Trophoblast cell (in vitro differentiated cells and primary cell): ENCODE measurements around the gene COPZ2.
A peak's percentile ranks its signal among the peaks of the same experiment; 100 is the strongest.

Experiments
- DNase-seq, 2 donors: peaks; one replicate each; pipeline ENCODE4 v3.0.0-alpha.2; 2016
- H2AFZ ChIP-seq: 2 replicates; pipeline ENCODE4 v1.6.1; 2013; ENCODE audit warnings: low read length, moderate library complexity, mild to moderate bottlenecking; ENCODE audit not compliant: insufficient read depth, poor library complexity
- H2AK5ac ChIP-seq: 2 replicates; pipeline ENCODE4 v1.6.1; 2013; ENCODE audit warnings: mild to moderate bottlenecking, low read length
- H2BK120ac ChIP-seq: 2 replicates; pipeline ENCODE4 v1.6.1; 2013; ENCODE audit warnings: low read length, mild to moderate bottlenecking, moderate library complexity; ENCODE audit not compliant: insufficient read depth, poor library complexity
- H2BK12ac ChIP-seq: 2 replicates; pipeline ENCODE4 v1.6.1; 2013; ENCODE audit warnings: mild to moderate bottlenecking, low read length, moderate library complexity
- H2BK5ac ChIP-seq: 2 replicates; pipeline ENCODE4 v1.6.1; 2013; ENCODE audit warnings: low read length, low read depth, moderate library complexity, mild to moderate bottlenecking; ENCODE audit not compliant: poor library complexity
- H3K14ac ChIP-seq: 2 replicates; pipeline ENCODE4 v1.6.1; 2013; ENCODE audit warnings: mild to moderate bottlenecking, low read length
- H3K18ac ChIP-seq: 2 replicates; pipeline ENCODE4 v1.6.1; 2013; ENCODE audit warnings: mild to moderate bottlenecking, low read length
- H3K23ac ChIP-seq: 2 replicates; pipeline ENCODE4 v1.6.1; 2013; ENCODE audit warnings: low read length
- H3K27ac ChIP-seq: 2 replicates; pipeline ENCODE4 v1.5.1; 2013; ENCODE audit warnings: low read depth, mild to moderate bottlenecking, inconsistent platforms, low read length, moderate library complexity
- H3K27me3 ChIP-seq: 2 replicates; pipeline ENCODE4 v1.6.1; 2013; ENCODE audit warnings: inconsistent platforms, mild to moderate bottlenecking, low read length, moderate library complexity; ENCODE audit not compliant: insufficient read depth
- H3K36me3 ChIP-seq, 2 experiments: 1 replicate in 1 of 2; 2 replicates in 1 of 2; pipeline ENCODE4 v1.6.1; 2013; ENCODE audit warnings: low read length in 2 of 2, mild to moderate bottlenecking in 2 of 2, moderate library complexity in 1 of 2; ENCODE audit not compliant: insufficient read depth in 2 of 2, control insufficient read depth in 1 of 2
- H3K4ac ChIP-seq: 2 replicates; pipeline ENCODE4 v1.6.1; 2013; ENCODE audit warnings: low read depth, mild to moderate bottlenecking, low read length, moderate library complexity
- H3K4me1 ChIP-seq, 2 experiments: 1 replicate in 1 of 2; 2 replicates in 1 of 2; pipeline ENCODE4 v1.6.1; 2013; ENCODE audit warnings: low read length in 2 of 2, mild to moderate bottlenecking in 2 of 2, moderate library complexity in 1 of 2; ENCODE audit not compliant: insufficient read depth in 2 of 2, control insufficient read depth in 1 of 2
- H3K4me2 ChIP-seq: 2 replicates; pipeline ENCODE4 v1.6.1; 2013; ENCODE audit warnings: inconsistent platforms, mild to moderate bottlenecking, low read length, moderate library complexity
- H3K4me3 ChIP-seq: 2 replicates; pipeline ENCODE4 v1.5.1; 2013; ENCODE audit warnings: mild to moderate bottlenecking, low read depth, low read length, inconsistent platforms
- H3K79me1 ChIP-seq: one replicate; pipeline ENCODE4 v1.6.1; 2013; ENCODE audit warnings: low read length
- H3K79me2 ChIP-seq: 2 replicates; pipeline ENCODE4 v1.6.1; 2013; ENCODE audit warnings: low read length, mild to moderate bottlenecking; ENCODE audit not compliant: control insufficient read depth, insufficient read depth, poor library complexity
- H3K9ac ChIP-seq: 2 replicates; pipeline ENCODE4 v1.6.1; 2013; ENCODE audit warnings: mild to moderate bottlenecking, low read length
- H3K9me3 ChIP-seq: 2 replicates; pipeline ENCODE4 v1.6.1; 2013; ENCODE audit warnings: low read depth, mild to moderate bottlenecking, control low read depth, inconsistent platforms, low read length; ENCODE audit not compliant: insufficient read depth
- H4K12ac ChIP-seq: 2 replicates; pipeline ENCODE4 v1.6.1; 2013; ENCODE audit warnings: low read depth, mild to moderate bottlenecking, low read length, moderate library complexity
- H4K8ac ChIP-seq: 2 replicates; pipeline ENCODE4 v1.6.1; 2013; ENCODE audit warnings: low read depth, mild to moderate bottlenecking, low read length, moderate library complexity
- H4K91ac ChIP-seq: one replicate; pipeline ENCODE4 v1.6.1; 2013; ENCODE audit warnings: low read depth, mild to moderate bottlenecking, low read length, moderate library complexity
- WGBS: extraction: QIAGEN DNeasy Blood & Tissue Kit; methylation state at CpG from one replicate; pipeline ENCODE4 v1.1.7; 2013; ENCODE audit warnings: missing lambda C conversion rate; ENCODE audit not compliant: insufficient read length, insufficient coverage; ENCODE audit errors: extremely low coverage; 5-methylcytosine and 5-hydroxymethylcytosine counted together

The COPZ2 gene

GRCh38 chr17:48053758-48054237, 16.2 kb upstream of the COPZ2 start:
- H3K18ac ChIP-seq = peak overlapping the region; percentile 30
- peak overlapping the region; percentile 17 for H2BK12ac ChIP-seq
- H3K79me1 ChIP-seq = peaks cover 8% of the 10 kb centered on the region
- no peak overlapping the region for H3K9ac ChIP-seq
- H3K36me3 ChIP-seq = peaks cover 46 to 64% of the 10 kb centered on the region in 2 experiments
- H2AK5ac ChIP-seq = peak overlapping the region; percentile 6
- H3K4ac ChIP-seq = peak overlapping the region; percentile 19
- no peak for DNase-seq
- no peak overlapping the region for H4K91ac ChIP-seq
- no peak overlapping the region for H4K12ac ChIP-seq
- no peak overlapping the region for H2AFZ ChIP-seq
- peak overlapping the region; percentile 8 for H4K8ac ChIP-seq
- no peak overlapping the region for H3K4me3 ChIP-seq
- H3K27ac ChIP-seq = peak overlapping the region; percentile 52
- H3K27me3 ChIP-seq = no peaks in the 10 kb centered on the region
- H2BK120ac ChIP-seq = peak overlapping the region; percentile 6
- H3K14ac ChIP-seq = no peak overlapping the region
- peak overlapping the region; percentile 7 for H2BK5ac ChIP-seq
- H3K79me2 ChIP-seq = peaks cover 9% of the 10 kb centered on the region
- H3K23ac ChIP-seq = no peak overlapping the region
- no peaks in the 10 kb centered on the region for H3K9me3 ChIP-seq
- peak overlapping the region; percentile 79 for H3K4me2 ChIP-seq
- H3K4me1 ChIP-seq = peaks cover 27 to 37% of the 10 kb centered on the region in 2 experiments
- no CpG with 5 or more reads among the region's 6 CpGs for WGBS

- H2BK5ac ChIP-seq = peak overlapping the region; percentile 6
- H3K4me2 ChIP-seq = no peak overlapping the region
- no peak overlapping the region for H3K4me3 ChIP-seq
- no peak overlapping the region for H4K12ac ChIP-seq
- H3K23ac ChIP-seq = no peak overlapping the region
- H3K9me3 ChIP-seq = no peaks in the 10 kb centered on the region
- no peak overlapping the region for H3K18ac ChIP-seq
- peak overlapping the region; percentile 6 for H2AK5ac ChIP-seq
- H2BK12ac ChIP-seq = peak overlapping the region; percentile 16
- H4K8ac ChIP-seq = no peak overlapping the region
- no peak overlapping the region for H3K9ac ChIP-seq
- peaks cover 40 to 58% of the 10 kb centered on the region in 2 experiments for H3K36me3 ChIP-seq
- no peak overlapping the region for H2AFZ ChIP-seq
- peak overlapping the region; percentile 19 for H3K4ac ChIP-seq
- H3K4me1 ChIP-seq = peaks cover 27 to 37% of the 10 kb centered on the region in 2 experiments
- H3K79me2 ChIP-seq = peaks cover 12% of the 10 kb centered on the region
- no peak overlapping the region for H4K91ac ChIP-seq
- no peak overlapping the region for H3K14ac ChIP-seq
- no peak for DNase-seq
- no peaks in the 10 kb centered on the region for H3K27me3 ChIP-seq
- no CpG with 5 or more reads among the region's 5 CpGs for WGBS
- H3K27ac ChIP-seq = peak overlapping the region; percentile 52
- peak overlapping the region; percentile 6 for H2BK120ac ChIP-seq
- peaks cover 15% of the 10 kb centered on the region for H3K79me1 ChIP-seq
Measured at GRCh38 chr17:48052956-48053757, 15.6 kb upstream of the COPZ2 start.

DNA sequence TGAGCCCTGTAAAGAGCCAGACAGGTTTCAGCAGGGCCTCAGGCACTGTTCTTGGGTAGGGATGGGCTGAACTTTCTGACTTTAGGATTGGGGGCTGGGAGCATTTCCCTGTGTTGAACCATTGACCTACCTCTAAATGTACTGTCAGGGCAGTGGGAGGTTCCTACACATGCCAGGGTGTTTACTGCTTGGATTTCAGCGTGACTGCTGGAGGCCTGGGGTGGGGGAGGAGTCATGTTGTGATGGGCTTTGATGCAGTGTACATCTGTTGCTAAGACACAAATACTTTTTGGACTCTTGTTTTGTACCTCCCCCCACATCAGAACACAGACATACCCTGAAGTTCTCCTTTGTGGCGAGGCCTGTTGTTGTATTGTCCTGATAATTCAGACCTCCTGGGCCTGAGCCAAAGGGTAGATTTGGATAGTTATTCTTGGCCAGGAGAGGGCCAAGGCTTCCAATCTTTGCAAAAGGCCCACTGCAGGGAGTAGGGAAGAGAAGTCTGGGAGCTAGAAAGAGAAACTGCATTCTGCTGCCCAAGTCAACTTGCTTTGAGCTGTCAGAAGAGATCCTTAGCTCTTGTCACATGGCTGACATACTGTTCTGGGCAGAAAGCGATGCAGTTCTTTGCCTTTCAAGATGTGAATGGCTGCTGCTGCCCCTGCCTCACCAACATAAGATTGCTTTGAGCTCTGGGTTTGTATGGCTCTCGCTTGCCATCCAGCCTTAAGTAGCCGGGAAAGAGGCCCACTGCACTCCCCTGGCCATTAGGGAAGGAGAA, 14.3 kb upstream of the COPZ2 start:
- no peaks in the 10 kb centered on the region for H3K27me3 ChIP-seq
- no peak overlapping the region for H3K9ac ChIP-seq
- peaks cover 29 to 45% of the 10 kb centered on the region in 2 experiments for H3K36me3 ChIP-seq
- no peak overlapping the region for H4K8ac ChIP-seq
- H2BK5ac ChIP-seq = no peak overlapping the region
- H2BK12ac ChIP-seq = no peak overlapping the region
- peaks cover 27 to 40% of the 10 kb centered on the region in 2 experiments for H3K4me1 ChIP-seq
- H4K91ac ChIP-seq = no peak overlapping the region
- peaks cover 20% of the 10 kb centered on the region for H3K79me1 ChIP-seq
- H3K23ac ChIP-seq = no peak overlapping the region
- no peak overlapping the region for H3K14ac ChIP-seq
- no peak overlapping the region for H3K18ac ChIP-seq
- H3K79me2 ChIP-seq = peaks cover 16% of the 10 kb centered on the region
- H3K9me3 ChIP-seq = peaks cover 2% of the 10 kb centered on the region
- no peak overlapping the region for H2AK5ac ChIP-seq
- no peak overlapping the region for H4K12ac ChIP-seq
- H3K4me3 ChIP-seq = no peak overlapping the region
- no peak overlapping the region for H3K4ac ChIP-seq
- H2BK120ac ChIP-seq = no peak overlapping the region
- H2AFZ ChIP-seq = no peak overlapping the region
- no CpG with 5 or more reads among the region's 5 CpGs for WGBS
- H3K4me2 ChIP-seq = no peak overlapping the region
- DNase-seq = peak; percentile 22 to 49
- H3K27ac ChIP-seq = peak overlapping the region; percentile 22

- peaks cover 23 to 39% of the 10 kb centered on the region in 2 experiments for H3K36me3 ChIP-seq
- WGBS = no CpG with 5 or more reads among the region's 10 CpGs
- H3K79me2 ChIP-seq = peaks cover 16% of the 10 kb centered on the region
Measured at GRCh38 chr17:48051283-48051682, 13.7 kb upstream of the COPZ2 start.

More at GRCh38 chr17:48051283-48051682, 13.7 kb upstream of the COPZ2 start:
- Histone ChIP-seq H3K4ac (no peak overlapping the region), H3K27me3 (no peaks in the 10 kb centered on the region), H4K8ac (no peak overlapping the region), H3K79me1 (peaks cover 20% of the 10 kb centered on the region), H3K4me3 (no peak overlapping the region), H3K27ac (peak overlapping the region; percentile 15), H2AFZ (no peak overlapping the region), H3K18ac (no peak overlapping the region), H3K9ac (no peak overlapping the region), H4K12ac (no peak overlapping the region), H3K4me2 (no peak overlapping the region), H3K4me1 (peaks cover 27 to 42% of the 10 kb centered on the region in 2 experiments), H3K23ac (no peak overlapping the region), H2AK5ac (no peak overlapping the region), H2BK120ac (no peak overlapping the region), H3K9me3 (peaks cover 2% of the 10 kb centered on the region), H2BK12ac (no peak overlapping the region), H4K91ac (no peak overlapping the region), H2BK5ac (no peak overlapping the region), H3K14ac (no peak overlapping the region)
- no peak for DNase-seq
